Thymus (tissue), 11 donors: ENCODE measurements around the gene ROBO2. TPM values are rescaled to one million over a fixed set of nuclear protein-coding genes. Genes with fewer than 3 reads are reported as not detected.

ENCODE experiments used
- DNase-seq, 9 donors: peaks; one replicate each; pipeline ENCODE4 v3.0.0-alpha.2; 2013; ENCODE audit warnings: low spot score in 9 of 9, low read depth in 6 of 9, missing footprints in 1 of 9
- H3K27ac ChIP-seq, 2 donors: one replicate each; pipeline ENCODE4 v1.5.1; 2013; ENCODE audit warnings: control low read depth in 1 of 2, low read depth in 1 of 2, low read length in 1 of 2, mild to moderate bottlenecking in 1 of 2, moderate library complexity in 1 of 2
- H3K27me3 ChIP-seq, 2 donors: one replicate each; pipeline ENCODE4 v1.5.1; 2013; ENCODE audit warnings: low read length in 1 of 2; ENCODE audit not compliant: control insufficient read depth in 2 of 2, insufficient read depth in 1 of 2
- H3K36me3 ChIP-seq, 2 donors: one replicate each; pipeline ENCODE4 v1.5.1; 2013; ENCODE audit warnings: low read length in 1 of 2, mild to moderate bottlenecking in 1 of 2, moderate library complexity in 1 of 2; ENCODE audit not compliant: control insufficient read depth in 2 of 2, insufficient read depth in 2 of 2
- H3K4me1 ChIP-seq, 2 donors: one replicate each; pipeline ENCODE4 v1.5.1; 2013; ENCODE audit warnings: low read length in 2 of 2; ENCODE audit not compliant: control insufficient read depth in 2 of 2, insufficient read depth in 2 of 2
- H3K4me3 ChIP-seq, 2 donors: one replicate each; pipeline ENCODE4 v1.5.1; 2013; ENCODE audit warnings: low read length in 2 of 2, control low read depth in 1 of 2, mild to moderate bottlenecking in 1 of 2
- H3K9me3 ChIP-seq, 2 donors: one replicate each; pipeline ENCODE4 v1.5.1; 2013; ENCODE audit warnings: low read length in 1 of 2, mild to moderate bottlenecking in 1 of 2; ENCODE audit not compliant: control insufficient read depth in 2 of 2, insufficient read depth in 1 of 2
- WGBS: extraction: QIAGEN DNeasy Blood & Tissue Kit; methylation state at CpG from one replicate; pipeline ENCODE4 v1.1.7; 2013; 5-methylcytosine and 5-hydroxymethylcytosine counted together
- polyA plus RNA-seq: library from polyadenylated mRNA; stranded (reverse); fragments of 200-250 nt; gene quantifications from one replicate; pipeline ENCODE4 v1.2.3, GENCODE V29; 2013
- total RNA-seq: library from RNA; stranded (reverse); fragments of 120-200 nt; gene quantifications from one replicate; pipeline ENCODE4 v1.2.4, GENCODE V29; 2013
- donor health status: healthy.

The ROBO2 gene
- total and polyA plus RNA-seq, 2 donors: 2.6 to 9.3 TPM

DNA sequence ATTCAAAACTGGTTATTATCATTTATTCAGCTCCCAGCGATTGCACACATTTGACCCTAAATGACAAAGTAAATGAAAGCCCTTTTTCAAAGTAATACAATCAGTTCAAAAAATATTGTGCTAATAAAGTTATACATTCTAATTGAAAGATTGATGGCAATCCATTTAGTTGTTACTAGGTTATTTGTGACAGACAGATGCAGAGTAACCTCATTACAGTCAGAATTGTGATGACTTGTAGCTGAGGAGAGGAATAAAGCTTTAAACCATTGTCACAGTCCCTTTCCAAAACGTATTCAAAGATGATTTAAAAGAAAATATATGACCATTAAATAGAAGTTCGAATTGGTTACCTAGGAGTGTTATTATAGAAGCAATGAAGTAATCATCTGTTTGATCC lies 86.1 kb downstream of the ROBO2 start:
- no peak overlapping the region for H3K27ac ChIP-seq
- H3K4me3 ChIP-seq: no peak overlapping the region
- WGBS: 80% methylated on average over 3 of the region's 3 CpGs
- no peaks in the 10 kb centered on the region for H3K4me1 ChIP-seq
- no peaks in the 10 kb centered on the region for H3K9me3 ChIP-seq
- DNase-seq: no peak
- H3K27me3 ChIP-seq: no peaks in the 10 kb centered on the region
- no peaks in the 10 kb centered on the region for H3K36me3 ChIP-seq

DNA sequence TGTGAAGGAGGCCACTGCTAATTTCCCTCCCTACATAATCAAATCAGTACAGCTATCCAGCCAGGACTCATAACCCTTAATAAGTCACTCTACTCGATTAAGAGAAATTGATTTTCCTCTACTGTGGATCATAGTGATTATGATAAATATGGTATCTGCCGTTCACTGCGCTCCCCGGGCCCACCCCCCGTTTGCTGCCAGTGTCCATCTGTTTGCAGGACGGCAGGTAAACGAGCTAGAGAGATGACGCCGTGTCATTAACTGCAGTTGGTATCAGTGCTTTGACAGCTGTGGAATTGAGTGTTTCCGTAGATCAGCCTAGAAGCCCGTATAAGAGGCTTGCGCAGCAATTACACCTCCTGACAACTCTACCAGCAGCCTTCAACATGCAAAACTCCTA lies 94.9 kb downstream of the ROBO2 start:
- H3K36me3 ChIP-seq: no peaks in the 10 kb centered on the region
- DNase-seq: no peak

DNA sequence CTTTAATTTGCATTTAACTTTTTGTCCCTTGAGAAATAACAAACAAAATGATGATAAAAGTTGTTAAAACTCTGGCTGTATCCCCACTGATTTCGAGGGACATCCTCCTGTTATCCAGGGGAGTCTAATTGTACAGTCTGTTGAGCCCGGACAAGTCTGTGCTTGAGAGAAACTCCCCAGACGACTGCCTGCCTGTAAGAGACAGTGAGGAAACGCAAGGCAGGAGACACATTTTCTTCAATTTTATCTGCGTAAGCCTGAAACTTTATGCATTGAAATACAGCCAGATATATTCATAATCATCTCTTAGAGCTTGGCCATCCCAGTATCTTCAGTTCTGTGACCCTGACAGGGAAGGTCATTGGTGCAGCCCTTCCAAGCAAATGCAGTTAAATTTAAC lies 97.7 kb downstream of the ROBO2 start:
- no peak for DNase-seq

More for the DNA sequence above, 94.9 kb downstream of the ROBO2 start:
- Histone ChIP-seq H3K9me3 (no peaks in the 10 kb centered on the region), H3K4me1 (no peaks in the 10 kb centered on the region), H3K27ac (no peak overlapping the region), H3K27me3 (no peaks in the 10 kb centered on the region), H3K4me3 (no peak overlapping the region)
- 93% methylated on average over 12 of the region's 12 CpGs for WGBS

DNA sequence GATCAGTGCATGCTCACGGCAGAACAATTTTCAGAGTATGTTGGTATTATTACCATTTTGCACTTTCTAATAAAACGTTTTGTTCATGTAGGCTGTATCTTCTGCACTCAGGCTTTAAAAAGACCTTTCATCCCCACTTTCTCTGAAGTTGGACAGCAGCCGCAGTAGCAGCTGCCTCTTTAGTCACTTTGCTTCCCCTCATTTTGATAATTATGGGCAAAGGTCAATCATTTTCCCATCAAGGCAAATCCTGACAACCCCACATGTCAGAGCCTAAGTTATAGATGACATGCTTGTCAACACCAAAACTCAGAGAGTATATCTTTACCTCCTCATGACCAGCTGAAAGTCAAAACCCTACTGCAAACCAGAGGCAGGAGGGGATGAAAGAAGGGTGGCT lies 99.7 kb downstream of the ROBO2 start:
- Histone ChIP-seq H3K36me3 (no peaks in the 10 kb centered on the region), H3K9me3 (no peaks in the 10 kb centered on the region), H3K27me3 (no peaks in the 10 kb centered on the region), H3K4me1 (no peaks in the 10 kb centered on the region), H3K4me3 (no peak overlapping the region), H3K27ac (no peak overlapping the region)
- WGBS: 81% methylated on average over 3 of the region's 3 CpGs
- no peak for DNase-seq

More for the DNA sequence above, 97.7 kb downstream of the ROBO2 start:
- no peaks in the 10 kb centered on the region for H3K9me3 ChIP-seq
- H3K27me3 ChIP-seq: no peaks in the 10 kb centered on the region
- H3K4me1 ChIP-seq: no peaks in the 10 kb centered on the region
- H3K36me3 ChIP-seq: no peaks in the 10 kb centered on the region
- WGBS: 89% methylated on average over 5 of the region's 5 CpGs
- H3K4me3 ChIP-seq: no peak overlapping the region
- no peak overlapping the region for H3K27ac ChIP-seq

DNA sequence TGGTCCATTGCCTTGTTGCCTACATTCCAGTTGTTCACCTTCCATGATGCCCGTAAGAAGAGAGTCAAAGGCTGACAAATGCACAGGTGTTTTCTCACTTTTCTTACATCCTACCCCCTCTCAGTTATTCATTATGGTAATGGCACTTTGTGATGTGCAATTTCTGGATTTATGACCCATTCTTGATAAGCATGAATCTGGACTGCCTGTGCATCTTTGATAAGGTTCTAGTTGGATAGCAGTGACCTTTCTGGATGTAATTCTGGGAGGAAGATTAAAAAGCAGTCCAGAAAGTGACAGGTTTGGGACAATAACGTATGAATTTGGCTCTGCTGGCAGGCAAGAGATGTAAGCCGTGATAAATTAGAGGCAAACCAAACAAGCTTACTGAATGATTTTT lies 101.5 kb downstream of the ROBO2 start:
- no peak for DNase-seq
- 89% methylated on average over 3 of the region's 3 CpGs for WGBS
- no peaks in the 10 kb centered on the region for H3K4me1 ChIP-seq
- no peaks in the 10 kb centered on the region for H3K27me3 ChIP-seq
- no peak overlapping the region for H3K4me3 ChIP-seq
- no peaks in the 10 kb centered on the region for H3K9me3 ChIP-seq
- no peaks in the 10 kb centered on the region for H3K36me3 ChIP-seq
- no peak overlapping the region for H3K27ac ChIP-seq

DNA sequence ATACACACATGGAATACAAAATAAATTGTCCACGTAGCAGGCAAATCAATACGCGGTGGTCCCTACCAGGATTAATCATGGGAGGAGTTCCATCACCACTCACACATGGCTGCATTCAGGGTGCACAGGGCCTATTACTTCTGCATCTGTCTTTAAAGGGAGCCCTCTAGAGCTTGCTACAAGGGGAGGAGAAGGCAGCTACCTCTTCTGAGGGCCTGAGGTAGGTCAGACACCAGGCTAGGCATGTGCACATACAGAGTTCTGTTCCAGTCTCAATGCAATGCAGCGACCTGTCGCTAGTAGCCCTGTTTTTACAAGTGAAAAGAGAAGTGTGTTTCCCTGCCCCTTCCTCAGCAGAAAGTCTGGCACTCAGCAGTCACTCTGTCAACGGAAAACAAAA lies 102.7 kb downstream of the ROBO2 start:
- Histone ChIP-seq H3K4me3 (no peak overlapping the region), H3K27ac (no peak overlapping the region), H3K9me3 (no peaks in the 10 kb centered on the region), H3K36me3 (no peaks in the 10 kb centered on the region), H3K4me1 (no peaks in the 10 kb centered on the region), H3K27me3 (no peaks in the 10 kb centered on the region)
- DNase-seq: no peak
- WGBS: 79% methylated on average over 6 of the region's 6 CpGs

DNA sequence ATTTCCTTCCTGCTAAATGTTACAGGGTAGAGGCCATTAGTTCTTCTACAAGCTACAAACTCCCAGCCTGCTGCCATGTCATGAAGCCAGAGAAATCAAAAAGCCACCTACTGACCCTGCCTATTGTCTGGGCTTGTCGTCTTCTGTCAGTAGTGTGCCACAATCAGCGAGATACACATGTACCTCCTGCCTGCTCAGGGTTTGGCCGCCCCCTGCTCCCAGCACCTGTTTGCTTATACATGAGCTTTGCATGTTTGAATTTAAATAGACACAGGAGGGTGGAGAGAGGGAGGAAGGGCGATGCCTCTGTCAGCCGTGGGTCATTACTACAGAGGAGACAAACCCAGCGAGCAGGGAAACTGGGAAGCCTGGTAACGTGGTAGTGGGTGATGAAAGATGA lies 106.1 kb downstream of the ROBO2 start:
- Histone ChIP-seq H3K9me3 (no peaks in the 10 kb centered on the region), H3K27ac (no peak overlapping the region), H3K27me3 (no peaks in the 10 kb centered on the region), H3K4me1 (no peaks in the 10 kb centered on the region), H3K36me3 (no peaks in the 10 kb centered on the region), H3K4me3 (no peak overlapping the region)
- no peak for DNase-seq
- 81% methylated on average over 7 of the region's 7 CpGs for WGBS

DNA sequence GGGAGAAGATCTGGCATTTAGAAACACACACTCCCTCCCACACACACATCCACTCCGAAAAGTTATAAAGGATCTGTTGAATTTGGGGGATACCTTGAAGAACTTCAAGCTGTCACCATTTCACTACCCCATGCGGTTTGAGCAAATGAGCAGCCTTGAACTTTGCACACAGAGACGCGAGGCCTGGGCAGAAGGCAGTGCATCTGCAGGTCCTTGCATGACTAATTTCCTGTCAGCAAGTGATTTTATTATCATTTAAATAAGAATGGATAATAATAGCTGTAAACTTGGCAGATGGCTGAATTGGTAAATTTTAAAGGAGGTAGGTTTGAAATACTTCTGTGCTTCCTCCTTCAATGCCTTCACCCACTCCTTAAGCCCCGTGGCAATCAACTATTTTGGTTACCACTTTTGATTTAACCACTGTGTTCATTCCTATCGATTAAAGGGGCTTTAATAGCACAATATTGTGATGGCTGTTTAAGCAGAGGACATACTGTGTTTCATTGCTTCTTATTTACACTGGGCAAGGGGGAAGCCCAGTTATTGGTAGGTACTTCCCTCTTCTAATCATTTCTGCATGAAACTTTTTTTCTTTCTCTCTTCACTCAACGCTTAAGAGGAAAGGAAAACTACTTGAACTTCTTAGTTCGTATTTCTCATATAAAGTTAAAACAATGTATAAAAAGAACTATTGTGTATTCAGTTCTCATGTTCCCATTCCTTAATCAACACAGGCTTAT lies 108.1 kb downstream of the ROBO2 start:
- no peaks in the 10 kb centered on the region for H3K36me3 ChIP-seq
- H3K27ac ChIP-seq: no peak overlapping the region
- H3K9me3 ChIP-seq: no peaks in the 10 kb centered on the region
- no peak for DNase-seq
- WGBS: 79% methylated on average over 8 of the region's 8 CpGs
- no peaks in the 10 kb centered on the region for H3K27me3 ChIP-seq
- no peak overlapping the region for H3K4me3 ChIP-seq
- H3K4me1 ChIP-seq: no peaks in the 10 kb centered on the region

DNA sequence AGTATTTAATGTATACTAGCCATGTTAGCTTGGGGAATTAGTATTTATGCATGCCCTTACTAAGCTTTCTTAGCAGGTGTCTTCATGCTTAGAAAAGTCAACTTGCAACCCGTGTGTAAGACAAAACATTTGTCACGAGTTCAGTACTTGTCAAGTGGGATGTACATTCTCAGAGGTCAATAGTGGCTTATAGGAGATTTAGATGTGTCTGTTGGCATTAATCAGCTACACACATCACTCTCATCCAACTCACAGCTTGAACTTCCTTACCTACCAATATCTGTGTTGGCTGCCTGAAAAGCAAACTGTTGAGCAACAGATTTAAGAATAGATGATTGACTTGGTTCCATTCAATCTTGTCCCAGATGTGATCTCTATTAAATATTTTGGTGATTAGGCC lies 109.5 kb downstream of the ROBO2 start:
- H3K4me3 ChIP-seq: no peak overlapping the region
- DNase-seq: no peak
- no peaks in the 10 kb centered on the region for H3K36me3 ChIP-seq
- no peaks in the 10 kb centered on the region for H3K4me1 ChIP-seq
- 94% methylated on average over 2 of the region's 2 CpGs for WGBS
- H3K9me3 ChIP-seq: no peaks in the 10 kb centered on the region
- H3K27ac ChIP-seq: no peak overlapping the region
- no peaks in the 10 kb centered on the region for H3K27me3 ChIP-seq
